HepG2 (cell line): ENCODE measurements around the gene TUBB4A. TPM values are rescaled to one million over a fixed set of nuclear protein-coding genes. Genes with fewer than 3 reads are reported as not detected.
A peak's percentile ranks its signal among the peaks of the same experiment; 100 is the strongest.

ENCODE experiments used
- FOSL2 ChIP-seq: sonication (generic); formaldehyde crosslinking; IDR thresholded peaks from 2 replicates; pipeline ENCODE4 v1.4.0; 2020; ENCODE audit warnings: missing genetic modification reagents
- HOXA3 ChIP-seq: sonication (generic); formaldehyde crosslinking; IDR thresholded peaks from 2 replicates; pipeline ENCODE4 v1.5.0; 2020; ENCODE audit warnings: missing genetic modification reagents
- KDM2A ChIP-seq: sonication (generic); formaldehyde crosslinking; IDR thresholded peaks from 2 replicates; pipeline ENCODE4 v1.4.0; 2020; ENCODE audit warnings: low read depth, missing genetic modification reagents, borderline replicate concordance
- KDM4B ChIP-seq: sonication (generic); formaldehyde crosslinking; IDR thresholded peaks from 2 replicates; pipeline ENCODE4 v1.4.0; 2020; ENCODE audit warnings: missing genetic modification reagents
- KLF11 ChIP-seq: IDR thresholded peaks from 2 replicates; pipeline ENCODE4 v1.6.1; 2016; ENCODE audit warnings: missing compliant biosample characterization
- KLF16 ChIP-seq, 2 experiments: sonication (generic) in 1 of 2; formaldehyde crosslinking in 1 of 2; IDR thresholded peaks; 2 replicates each; pipeline versions ENCODE4 v1.6.1 to v1.8.0; 2016 to 2023; ENCODE audit warnings: missing genetic modification reagents in 2 of 2, missing compliant biosample characterization in 1 of 2
- MEF2D ChIP-seq: sonication (generic); formaldehyde crosslinking; IDR thresholded peaks from 2 replicates; pipeline ENCODE4 v1.5.1; 2020; ENCODE audit warnings: mild to moderate bottlenecking, missing genetic modification reagents
- NCOA1 ChIP-seq: sonication (generic); formaldehyde crosslinking; IDR thresholded peaks from 2 replicates; pipeline ENCODE4 v1.9.0; 2021; ENCODE audit warnings: missing genetic modification reagents
- PAWR ChIP-seq: sonication (generic); formaldehyde crosslinking; IDR thresholded peaks from 2 replicates; pipeline ENCODE4 v1.4.0; 2020; ENCODE audit warnings: missing genetic modification reagents, mild to moderate bottlenecking, borderline replicate concordance
- PRPF4 ChIP-seq: fragments of 200-400 bp; formaldehyde crosslinking; IDR thresholded peaks from 2 replicates; pipeline ENCODE4 v1.6.1; 2016; ENCODE audit warnings: low read length, low read depth; ENCODE audit not compliant: poor library complexity, severe bottlenecking
- RBM22 ChIP-seq: fragments of 200-400 bp; formaldehyde crosslinking; optimal IDR thresholded peaks from 2 replicates; pipeline ENCODE3; 2017; ENCODE audit warnings: mild to moderate bottlenecking, low read length, moderate library complexity
- RFXANK ChIP-seq: IDR thresholded peaks from 2 replicates; pipeline ENCODE4 v1.6.1; 2016
- RXRA ChIP-seq: sonication (generic); formaldehyde crosslinking; IDR thresholded peaks from 2 replicates; pipeline ENCODE4 v1.5.1; 2020; ENCODE audit warnings: missing genetic modification reagents
- SCMH1 ChIP-seq: sonication (generic); formaldehyde crosslinking; IDR thresholded peaks from 2 replicates; pipeline ENCODE4 v1.9.0; 2021; ENCODE audit warnings: missing genetic modification reagents, mild to moderate bottlenecking, borderline replicate concordance
- SNAI1 ChIP-seq: sonication (generic); formaldehyde crosslinking; IDR thresholded peaks from 2 replicates; pipeline ENCODE4 v1.5.0; 2020; ENCODE audit warnings: mild to moderate bottlenecking, missing genetic modification reagents, borderline replicate concordance
- ZMAT3 ChIP-seq: sonication (generic); formaldehyde crosslinking; conservative IDR thresholded peaks from 2 replicates; pipeline ENCODE4 v1.7.0; 2021; ENCODE audit warnings: missing genetic modification reagents
- ZNF136 ChIP-seq: sonication (generic); formaldehyde crosslinking; IDR thresholded peaks from 2 replicates; pipeline ENCODE4 v1.8.1; 2022; ENCODE audit warnings: low read depth, mild to moderate bottlenecking, moderate library complexity, missing genetic modification reagents
- ZNF207 ChIP-seq: fragments of 450-650 bp; IDR thresholded peaks from 2 replicates; pipeline ENCODE4 v1.6.1; 2016; ENCODE audit warnings: antibody characterized with exemption, borderline replicate concordance
- ZNF3 ChIP-seq: IDR thresholded peaks from 2 replicates; pipeline ENCODE4 v1.7.0; 2017; ENCODE audit warnings: inconsistent platforms
- ZNF326 ChIP-seq: sonication (generic); formaldehyde crosslinking; IDR thresholded peaks from 2 replicates; pipeline ENCODE4 v1.4.0; 2020; ENCODE audit warnings: missing genetic modification reagents, borderline replicate concordance
- ZNF496 ChIP-seq: sonication (generic); formaldehyde crosslinking; IDR thresholded peaks from 2 replicates; pipeline ENCODE4 v1.8.1; 2023; ENCODE audit warnings: mild to moderate bottlenecking, moderate library complexity, missing genetic modification reagents; ENCODE audit not compliant: insufficient replicate concordance
- ZNF569 ChIP-seq: sonication (generic); formaldehyde crosslinking; IDR thresholded peaks from 2 replicates; pipeline ENCODE4 v1.5.0; 2020; ENCODE audit warnings: mild to moderate bottlenecking, missing genetic modification reagents, moderate library complexity, borderline replicate concordance
- ZNF598 ChIP-seq: sonication (generic); formaldehyde crosslinking; IDR thresholded peaks from 2 replicates; pipeline ENCODE4 v1.5.1; 2020; ENCODE audit warnings: mild to moderate bottlenecking, missing genetic modification reagents, borderline replicate concordance
- ZZZ3 ChIP-seq: sonication (generic); formaldehyde crosslinking; IDR thresholded peaks from 2 replicates; pipeline ENCODE4 v1.4.0; 2020; ENCODE audit warnings: missing genetic modification reagents, mild to moderate bottlenecking, borderline replicate concordance
- polyA plus RNA-seq, 8 experiments: library from polyadenylated mRNA; depleted of rRNA in 3 of 8; stranded (reverse) in 7 of 8; unstranded in 1 of 8; fragments of >200 nt; fragmentation: Illumina TruSeq in 4 of 8; extraction: Trizol in 4 of 8; gene quantifications; 2 replicates each; pipeline versions ENCODE4 v1.2.1 to v1.2.3, GENCODE V29; 2011 to 2016; ENCODE audit warnings: low read depth in 4 of 8, missing spikeins in 1 of 8, mixed read lengths in 1 of 8; ENCODE audit not compliant: insufficient read depth in 1 of 8
- total RNA-seq, 5 experiments: library from RNA; depleted of rRNA; stranded (reverse); fragments of >200 nt; fragmentation: Illumina TruSeq; extraction: Trizol; gene quantifications; 2 replicates each; pipeline ENCODE4 v1.2.3, GENCODE V29; 2016; ENCODE audit warnings: low read depth in 1 of 5
- TF ChIP-seq, protein P1 (sequence below): sonication (generic); formaldehyde crosslinking; conservative IDR thresholded peaks from 2 replicates; pipeline ENCODE4 v1.4.0; 2020; ENCODE audit warnings: missing genetic modification reagents
- TF ChIP-seq, protein P2 (sequence below): sonication (generic); formaldehyde crosslinking; IDR thresholded peaks from 2 replicates; pipeline ENCODE4 v1.4.0; 2020; ENCODE audit warnings: mild to moderate bottlenecking, missing genetic modification reagents

Gene TUBB4A
- total and polyA plus RNA-seq, 2 of the 13 experiments (the other 11 are each of a cell fraction or from before 2014, with no cell fraction given): not detected

DNA sequence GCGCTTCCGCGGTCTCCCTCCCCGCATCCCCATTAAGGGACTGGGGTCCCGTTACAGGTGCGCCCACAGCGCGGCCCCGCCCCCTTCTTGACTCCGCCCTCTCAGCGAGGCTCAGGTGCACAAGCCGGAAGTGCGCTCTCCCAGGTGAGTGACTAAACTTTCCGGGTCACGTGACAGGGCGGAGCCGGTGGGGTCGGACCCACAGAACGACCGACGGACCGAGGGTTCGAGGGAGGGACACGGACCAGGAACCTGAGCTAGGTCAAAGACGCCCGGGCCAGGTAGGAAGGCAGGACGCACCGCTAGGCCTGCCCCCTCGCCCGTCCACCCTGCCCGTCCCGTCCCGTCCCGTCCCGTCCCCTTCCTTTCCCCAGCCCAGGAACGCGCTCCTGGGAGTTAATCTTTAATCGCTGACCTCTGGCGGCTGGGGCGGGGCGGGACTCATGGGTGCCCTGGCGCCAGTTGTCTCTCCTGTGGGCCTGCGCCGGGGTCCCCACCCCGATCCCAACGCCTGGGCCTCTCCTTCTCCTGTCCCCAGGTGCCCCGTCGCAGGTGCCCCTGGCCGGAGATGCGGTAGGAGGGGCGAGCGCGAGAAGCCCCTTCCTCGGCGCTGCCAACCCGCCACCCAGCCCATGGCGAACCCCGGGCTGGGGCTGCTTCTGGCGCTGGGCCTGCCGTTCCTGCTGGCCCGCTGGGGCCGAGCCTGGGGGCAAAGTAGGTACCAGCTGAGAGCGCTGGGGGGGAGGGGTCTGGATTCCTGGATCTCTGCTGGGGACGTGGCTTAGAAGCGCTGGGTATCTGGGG lies 37.8 kb downstream of the TUBB4A start, which contains the start of gene CRB3 (continued):
- TF ChIP-seq, protein P1, sequence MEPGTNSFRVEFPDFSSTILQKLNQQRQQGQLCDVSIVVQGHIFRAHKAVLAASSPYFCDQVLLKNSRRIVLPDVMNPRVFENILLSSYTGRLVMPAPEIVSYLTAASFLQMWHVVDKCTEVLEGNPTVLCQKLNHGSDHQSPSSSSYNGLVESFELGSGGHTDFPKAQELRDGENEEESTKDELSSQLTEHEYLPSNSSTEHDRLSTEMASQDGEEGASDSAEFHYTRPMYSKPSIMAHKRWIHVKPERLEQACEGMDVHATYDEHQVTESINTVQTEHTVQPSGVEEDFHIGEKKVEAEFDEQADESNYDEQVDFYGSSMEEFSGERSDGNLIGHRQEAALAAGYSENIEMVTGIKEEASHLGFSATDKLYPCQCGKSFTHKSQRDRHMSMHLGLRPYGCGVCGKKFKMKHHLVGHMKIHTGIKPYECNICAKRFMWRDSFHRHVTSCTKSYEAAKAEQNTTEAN (CRISPR knock-in tag): no peak
- peak; percentile 67 for TF ChIP-seq RXRA (CRISPR knock-in tag)
- no peak for TF ChIP-seq RFXANK (CRISPR knock-in tag)
- TF ChIP-seq NCOA1 (CRISPR knock-in tag): 0 out of 2 replicates have a peak, but pooled peaks have one; percentile 55
- TF ChIP-seq KDM4B (CRISPR knock-in tag): no peak
- 0 out of 2 replicates have a peak, but pooled peaks have one; percentile 55 for TF ChIP-seq ZNF569 (CRISPR knock-in tag)
- no peak for TF ChIP-seq RBM22
- TF ChIP-seq ZNF207: no peak
- TF ChIP-seq MEF2D (CRISPR knock-in tag): no peak
- no peak for TF ChIP-seq KLF11 (CRISPR knock-in tag)
- no peak for TF ChIP-seq ZNF496 (CRISPR knock-in tag)
- TF ChIP-seq KLF16 (CRISPR knock-in tag; IDR thresholded peaks at IDR 0.05): 0 out of 4 replicates have a peak, but pooled peaks of 1 of the 2 experiments have one; percentile 22
- no peak for TF ChIP-seq ZMAT3 (CRISPR knock-in tag)
- TF ChIP-seq PAWR (CRISPR knock-in tag): no peak
- peak; percentile 69; the same call in 1 of the 2 replicates for TF ChIP-seq ZNF598 (CRISPR knock-in tag)
- peak; percentile 69; the same call in 1 of the 2 replicates for TF ChIP-seq KDM2A (CRISPR knock-in tag)
- TF ChIP-seq HOXA3 (CRISPR knock-in tag): peak; percentile 58
- TF ChIP-seq ZNF136 (CRISPR knock-in tag): no peak
- no peak for TF ChIP-seq ZNF3 (CRISPR knock-in tag)
- peak; percentile 56 for TF ChIP-seq FOSL2 (CRISPR knock-in tag)
- TF ChIP-seq ZZZ3: no peak
- TF ChIP-seq ZNF326 (CRISPR knock-in tag): no peak
- TF ChIP-seq SCMH1 (CRISPR knock-in tag): no peak
- no peak for TF ChIP-seq PRPF4
- TF ChIP-seq, protein P2, sequence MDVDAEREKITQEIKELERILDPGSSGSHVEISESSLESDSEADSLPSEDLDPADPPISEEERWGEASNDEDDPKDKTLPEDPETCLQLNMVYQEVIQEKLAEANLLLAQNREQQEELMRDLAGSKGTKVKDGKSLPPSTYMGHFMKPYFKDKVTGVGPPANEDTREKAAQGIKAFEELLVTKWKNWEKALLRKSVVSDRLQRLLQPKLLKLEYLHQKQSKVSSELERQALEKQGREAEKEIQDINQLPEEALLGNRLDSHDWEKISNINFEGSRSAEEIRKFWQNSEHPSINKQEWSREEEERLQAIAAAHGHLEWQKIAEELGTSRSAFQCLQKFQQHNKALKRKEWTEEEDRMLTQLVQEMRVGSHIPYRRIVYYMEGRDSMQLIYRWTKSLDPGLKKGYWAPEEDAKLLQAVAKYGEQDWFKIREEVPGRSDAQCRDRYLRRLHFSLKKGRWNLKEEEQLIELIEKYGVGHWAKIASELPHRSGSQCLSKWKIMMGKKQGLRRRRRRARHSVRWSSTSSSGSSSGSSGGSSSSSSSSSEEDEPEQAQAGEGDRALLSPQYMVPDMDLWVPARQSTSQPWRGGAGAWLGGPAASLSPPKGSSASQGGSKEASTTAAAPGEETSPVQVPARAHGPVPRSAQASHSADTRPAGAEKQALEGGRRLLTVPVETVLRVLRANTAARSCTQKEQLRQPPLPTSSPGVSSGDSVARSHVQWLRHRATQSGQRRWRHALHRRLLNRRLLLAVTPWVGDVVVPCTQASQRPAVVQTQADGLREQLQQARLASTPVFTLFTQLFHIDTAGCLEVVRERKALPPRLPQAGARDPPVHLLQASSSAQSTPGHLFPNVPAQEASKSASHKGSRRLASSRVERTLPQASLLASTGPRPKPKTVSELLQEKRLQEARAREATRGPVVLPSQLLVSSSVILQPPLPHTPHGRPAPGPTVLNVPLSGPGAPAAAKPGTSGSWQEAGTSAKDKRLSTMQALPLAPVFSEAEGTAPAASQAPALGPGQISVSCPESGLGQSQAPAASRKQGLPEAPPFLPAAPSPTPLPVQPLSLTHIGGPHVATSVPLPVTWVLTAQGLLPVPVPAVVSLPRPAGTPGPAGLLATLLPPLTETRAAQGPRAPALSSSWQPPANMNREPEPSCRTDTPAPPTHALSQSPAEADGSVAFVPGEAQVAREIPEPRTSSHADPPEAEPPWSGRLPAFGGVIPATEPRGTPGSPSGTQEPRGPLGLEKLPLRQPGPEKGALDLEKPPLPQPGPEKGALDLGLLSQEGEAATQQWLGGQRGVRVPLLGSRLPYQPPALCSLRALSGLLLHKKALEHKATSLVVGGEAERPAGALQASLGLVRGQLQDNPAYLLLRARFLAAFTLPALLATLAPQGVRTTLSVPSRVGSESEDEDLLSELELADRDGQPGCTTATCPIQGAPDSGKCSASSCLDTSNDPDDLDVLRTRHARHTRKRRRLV (CRISPR knock-in tag): no peak
- peak; percentile 58; the same call in 1 of the 2 replicates for TF ChIP-seq SNAI1 (CRISPR knock-in tag)
